Urothelium cell line (cell line): ENCODE results near the gene TTYH1.

Experiments used
- DNase-seq: peaks from one replicate; pipeline ENCODE4 v3.0.0; 2011; ENCODE audit warnings: low spot score, mixed read lengths
- FAIRE-seq: peaks from 2 replicates; lab custom pipeline; 2011; peaks lifted over from hg19 to GRCh38; lab: Jason Lieb, UNC

Gene TTYH1

GRCh38 chr19:54421169-54421516 is 5.9 kb downstream of the TTYH1 start:
- DNase-seq (no peak), FAIRE-seq (no peak)

- DNase-seq (no peak), FAIRE-seq (no peak)
Observed at GRCh38 chr19:54421521-54421920, 6.3 kb downstream of the TTYH1 start.

- DNase-seq: no peak
- no peak for FAIRE-seq
Observed at GRCh38 chr19:54422136-54422535, 6.9 kb downstream of the TTYH1 start.

GRCh38 chr19:54424201-54424600 is 8.9 kb downstream of the TTYH1 start:
- DNase-seq: no peak
- no peak for FAIRE-seq

GRCh38 chr19:54424660-54425381 is 9.6 kb downstream of the TTYH1 start:
- no peak for FAIRE-seq
- DNase-seq: no peak

- FAIRE-seq (no peak), DNase-seq (no peak)
Observed at GRCh38 chr19:54425382-54425723, 10.1 kb downstream of the TTYH1 start.

GRCh38 chr19:54426291-54426931 is 11.1 kb downstream of the TTYH1 start:
- DNase-seq: no peak
- FAIRE-seq: no peak

- FAIRE-seq (no peak), DNase-seq (no peak)
Observed at GRCh38 chr19:54427586-54427985, 12.3 kb downstream of the TTYH1 start.

GRCh38 chr19:54428323-54429175 is 13.3 kb downstream of the TTYH1 start:
- no peak for DNase-seq

GRCh38 chr19:54429176-54429495 is 13.9 kb downstream of the TTYH1 start:
- DNase-seq (no peak), FAIRE-seq (no peak)

More at GRCh38 chr19:54428323-54429175, 13.3 kb downstream of the TTYH1 start:
- FAIRE-seq: no peak

GRCh38 chr19:54429545-54430227 is 14.4 kb downstream of the TTYH1 start:
- DNase-seq (no peak), FAIRE-seq (no peak)

- DNase-seq: no peak
- no peak for FAIRE-seq
Observed at GRCh38 chr19:54430306-54431254, 15.3 kb downstream of the TTYH1 start.

GRCh38 chr19:54431255-54431838 is 16.1 kb downstream of the TTYH1 start:
- no peak for DNase-seq
- FAIRE-seq: no peak

- FAIRE-seq: no peak
- DNase-seq: no peak
Observed at GRCh38 chr19:54432144-54432738, 17.0 kb downstream of the TTYH1 start.

- no peak for FAIRE-seq
- no peak for DNase-seq
Observed at GRCh38 chr19:54433697-54434096, 18.4 kb downstream of the TTYH1 start.

GRCh38 chr19:54434112-54434872 is 19.0 kb downstream of the TTYH1 start:
- FAIRE-seq: no peak
- no peak for DNase-seq

- no peak for FAIRE-seq
- no peak for DNase-seq
Observed at GRCh38 chr19:54434873-54435214, 19.6 kb downstream of the TTYH1 start.

- FAIRE-seq (no peak), DNase-seq (no peak)
Observed at GRCh38 chr19:54435551-54436016, 20.3 kb downstream of the TTYH1 start.

- DNase-seq (no peak), FAIRE-seq (no peak)
Observed at GRCh38 chr19:54436031-54436523, 20.8 kb downstream of the TTYH1 start.
